Measurements from ENCODE around the gene PLB1.

- TF ChIP-seq, protein P1, sequence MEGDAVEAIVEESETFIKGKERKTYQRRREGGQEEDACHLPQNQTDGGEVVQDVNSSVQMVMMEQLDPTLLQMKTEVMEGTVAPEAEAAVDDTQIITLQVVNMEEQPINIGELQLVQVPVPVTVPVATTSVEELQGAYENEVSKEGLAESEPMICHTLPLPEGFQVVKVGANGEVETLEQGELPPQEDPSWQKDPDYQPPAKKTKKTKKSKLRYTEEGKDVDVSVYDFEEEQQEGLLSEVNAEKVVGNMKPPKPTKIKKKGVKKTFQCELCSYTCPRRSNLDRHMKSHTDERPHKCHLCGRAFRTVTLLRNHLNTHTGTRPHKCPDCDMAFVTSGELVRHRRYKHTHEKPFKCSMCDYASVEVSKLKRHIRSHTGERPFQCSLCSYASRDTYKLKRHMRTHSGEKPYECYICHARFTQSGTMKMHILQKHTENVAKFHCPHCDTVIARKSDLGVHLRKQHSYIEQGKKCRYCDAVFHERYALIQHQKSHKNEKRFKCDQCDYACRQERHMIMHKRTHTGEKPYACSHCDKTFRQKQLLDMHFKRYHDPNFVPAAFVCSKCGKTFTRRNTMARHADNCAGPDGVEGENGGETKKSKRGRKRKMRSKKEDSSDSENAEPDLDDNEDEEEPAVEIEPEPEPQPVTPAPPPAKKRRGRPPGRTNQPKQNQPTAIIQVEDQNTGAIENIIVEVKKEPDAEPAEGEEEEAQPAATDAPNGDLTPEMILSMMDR (IDR thresholded peaks at IDR 0.05), result no peak
- TF ChIP-seq POLR2A (IDR thresholded peaks at IDR 0.05) (no peak), POLR2AphosphoS5 (IDR thresholded peaks at IDR 0.05) (no peak)
Observed at GRCh38 chr2:28544405-28544921, 48.6 kb downstream of the PLB1 start.

All from prostate gland (tissue), 2 donors.